GM18858 (cell line): ENCODE results near the gene RAB8B.
"Not testable (repeated sequence)": the region's sequence is repeated elsewhere in the genome, so short reads cannot be mapped to it uniquely, and the experiment has no call there.

ENCODE experiments used
- ATAC-seq: cut with Tn5 transposase; IDR thresholded peaks from one replicate; pipeline ENCODE4 v1.9.1; 2021; ENCODE audit not compliant: unreplicated experiment

The RAB8B gene

GRCh38 chr15:63203451-63204090, 14.2 kb downstream of the RAB8B start:
- ATAC-seq = no peak

DNA sequence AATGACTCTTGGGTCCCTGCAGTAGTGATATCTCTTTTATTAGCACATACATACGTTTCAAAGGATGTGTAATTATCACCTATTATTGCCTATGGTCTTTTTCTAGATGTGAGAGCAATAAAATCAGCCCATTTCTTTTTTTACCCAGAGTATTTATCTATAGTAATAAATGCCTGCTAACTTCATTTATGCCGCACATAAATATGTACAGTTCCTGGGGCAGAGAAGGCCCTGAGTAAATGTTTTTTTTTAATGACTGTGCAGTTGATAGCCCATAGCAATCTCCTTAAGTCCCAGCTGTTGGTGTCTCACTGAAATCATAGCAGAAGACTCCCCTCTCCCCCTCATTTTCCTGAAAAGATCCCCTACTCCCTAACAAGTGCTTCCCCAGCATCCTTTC, 16.7 kb downstream of the RAB8B start:
- no peak for ATAC-seq

- not testable (repeated sequence) for ATAC-seq
Observed at GRCh38 chr15:63208824-63209223, 19.4 kb downstream of the RAB8B start.

GRCh38 chr15:63210151-63211091, 21.0 kb downstream of the RAB8B start:
- no peak for ATAC-seq

DNA sequence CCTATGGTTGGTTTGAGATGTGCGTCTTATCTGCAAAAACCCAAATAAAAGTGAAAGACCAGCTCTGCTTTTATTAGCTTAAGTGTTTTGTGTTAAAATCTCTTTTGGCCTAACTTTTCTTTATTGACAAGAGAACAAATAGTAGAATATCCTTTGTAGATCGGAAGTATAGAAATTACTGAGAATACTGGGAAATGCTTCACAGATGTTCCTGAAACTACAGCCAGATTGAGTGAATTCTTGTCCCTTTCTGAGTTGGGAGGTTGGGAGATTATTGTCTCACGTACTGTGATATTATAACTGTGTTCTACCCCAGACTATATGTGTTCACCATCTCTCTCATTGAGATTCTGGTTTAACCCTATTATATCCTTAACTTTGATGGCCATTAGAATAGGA, 21.7 kb downstream of the RAB8B start:
- ATAC-seq = no peak

GRCh38 chr15:63211549-63211948, 22.1 kb downstream of the RAB8B start:
- no peak for ATAC-seq

DNA sequence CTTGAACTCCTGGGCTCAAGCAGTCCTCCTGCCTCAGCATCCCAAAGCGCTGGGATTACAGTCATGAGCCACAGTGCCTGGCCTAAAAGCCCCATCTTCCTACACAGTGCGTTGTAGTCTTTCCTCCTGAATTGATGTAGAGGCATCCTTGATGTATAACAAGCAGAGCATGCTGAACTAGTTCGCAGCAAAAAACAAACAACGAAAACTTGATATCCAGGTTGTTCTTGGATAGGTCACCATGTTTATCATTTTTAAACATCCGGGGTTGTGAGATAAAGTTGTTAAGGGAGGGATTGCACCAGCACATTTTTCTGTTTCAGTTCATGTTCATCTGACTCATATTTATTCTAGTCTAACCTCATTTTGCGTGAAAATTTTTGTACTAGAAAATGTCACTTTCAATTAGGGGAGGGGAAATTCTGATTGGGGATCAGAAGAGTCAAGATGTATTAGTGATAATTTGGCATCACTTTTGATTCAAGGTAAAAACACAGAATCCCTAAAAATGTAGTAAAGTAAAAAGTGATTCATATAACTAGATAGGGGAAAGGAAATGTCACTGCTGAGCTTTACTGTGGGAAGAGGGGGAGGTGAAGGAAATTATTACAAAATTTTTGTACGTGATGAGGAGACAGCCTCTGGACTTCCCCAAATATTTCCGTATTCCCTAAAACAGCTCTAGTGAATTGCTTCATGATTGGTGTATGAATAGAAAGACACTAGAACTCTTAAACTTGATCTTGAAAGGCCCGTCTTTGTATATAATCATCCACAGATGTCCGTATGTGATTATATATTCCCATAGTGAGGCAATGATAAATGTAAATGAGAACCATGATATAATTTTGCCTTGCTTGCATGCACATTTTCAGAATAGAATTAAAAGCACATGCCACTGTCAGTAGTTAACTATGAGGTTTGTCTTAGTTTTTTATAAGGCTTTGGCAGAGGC, 22.9 kb downstream of the RAB8B start:
- no peak for ATAC-seq

- no peak for ATAC-seq
Observed at GRCh38 chr15:63218100-63218808, 28.8 kb downstream of the RAB8B start.

- ATAC-seq = no peak
Observed at GRCh38 chr15:63219196-63219710, 29.8 kb downstream of the RAB8B start.

- no peak for ATAC-seq
Observed at GRCh38 chr15:63221346-63221745, 31.9 kb downstream of the RAB8B start.

DNA sequence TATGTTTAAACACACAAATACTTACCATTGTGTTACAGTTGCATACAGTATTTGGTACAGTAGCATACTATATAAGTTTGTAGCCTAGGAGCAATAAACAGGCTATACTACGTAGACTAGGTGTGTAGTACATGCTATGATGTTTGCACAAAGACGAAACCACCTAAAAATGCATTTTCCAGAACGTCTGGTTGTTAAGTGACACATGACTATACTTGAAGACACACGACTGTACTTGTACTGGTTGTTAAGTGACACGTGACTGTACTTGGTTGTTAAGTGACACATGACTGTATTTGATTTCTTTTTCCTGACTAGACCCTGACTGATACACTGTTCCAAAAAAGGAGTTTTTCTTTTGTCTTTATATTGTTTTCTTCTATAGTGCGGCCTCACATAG, 34.1 kb downstream of the RAB8B start:
- no peak for ATAC-seq

- no peak for ATAC-seq
Observed at GRCh38 chr15:63225381-63225780, 36.0 kb downstream of the RAB8B start.

- ATAC-seq = no peak
Observed at GRCh38 chr15:63226155-63226883, 36.9 kb downstream of the RAB8B start.

DNA sequence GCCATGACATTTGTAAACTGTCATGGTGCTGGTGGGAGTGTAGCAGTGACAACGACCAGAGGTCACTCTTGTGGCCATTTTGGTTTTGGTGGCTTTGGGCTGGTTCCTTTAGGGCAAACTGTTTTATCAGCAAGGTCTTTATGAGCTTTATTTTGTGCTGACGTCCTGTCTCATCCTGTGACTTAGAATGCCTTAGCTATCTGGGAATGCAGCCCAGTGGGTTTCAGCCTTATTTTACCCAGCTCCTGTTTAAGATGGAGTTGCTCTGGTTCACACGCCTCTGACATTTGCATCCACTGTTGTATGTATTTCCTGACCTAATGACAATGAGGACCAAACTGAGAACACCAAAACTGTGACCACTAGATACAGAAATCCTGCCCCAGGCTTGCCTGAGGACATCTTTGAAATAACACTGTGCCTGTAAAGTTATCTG, 37.6 kb downstream of the RAB8B start:
- no peak for ATAC-seq

DNA sequence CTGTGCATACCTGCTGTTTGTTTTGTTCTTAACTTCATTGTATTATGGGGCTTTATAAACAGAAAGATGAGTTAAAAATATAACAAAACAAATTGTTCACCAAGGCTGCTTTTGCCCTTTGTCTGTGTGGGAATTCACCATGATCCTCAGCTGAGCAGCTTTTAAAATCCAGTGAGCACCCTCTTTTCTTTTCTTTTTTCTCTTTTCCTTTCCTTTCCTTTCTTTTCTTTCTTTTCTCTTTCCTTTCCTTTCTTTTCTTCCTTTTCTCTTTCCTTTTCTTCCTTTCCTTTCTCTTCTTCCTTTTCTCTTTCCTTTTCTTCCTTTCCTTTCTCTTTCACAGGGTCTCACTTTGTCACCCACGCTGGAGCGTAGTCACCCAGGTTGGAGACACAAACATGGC, 38.3 kb downstream of the RAB8B start:
- ATAC-seq = no peak

- no peak for ATAC-seq
Observed at GRCh38 chr15:63231206-63231605, 41.8 kb downstream of the RAB8B start.

DNA sequence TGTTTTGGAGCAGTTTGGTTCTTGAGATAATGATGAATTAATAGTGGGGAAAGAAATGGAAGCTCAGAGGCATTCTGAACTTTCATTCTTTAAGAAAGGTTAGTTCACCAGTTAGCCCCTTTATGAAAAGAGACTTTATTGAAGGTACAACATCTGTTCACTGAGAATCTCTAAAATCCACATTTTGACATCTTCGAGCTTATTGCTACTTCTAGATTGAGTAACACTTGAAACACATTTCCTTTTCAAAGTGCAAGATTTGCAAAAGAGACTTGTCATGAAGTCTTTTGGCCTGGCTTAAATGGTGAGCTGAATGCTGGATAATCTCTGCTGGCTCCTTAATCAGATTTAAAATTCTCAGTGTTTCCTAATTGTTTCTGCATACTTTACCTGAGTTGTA, 42.3 kb downstream of the RAB8B start:
- no peak for ATAC-seq

- ATAC-seq = no peak
Observed at GRCh38 chr15:63232405-63232804, 43.0 kb downstream of the RAB8B start.

- ATAC-seq = no peak
Observed at GRCh38 chr15:63232943-63233342, 43.5 kb downstream of the RAB8B start.
